ENCODE results near the gene CST9.

CST9 gene

DNA sequence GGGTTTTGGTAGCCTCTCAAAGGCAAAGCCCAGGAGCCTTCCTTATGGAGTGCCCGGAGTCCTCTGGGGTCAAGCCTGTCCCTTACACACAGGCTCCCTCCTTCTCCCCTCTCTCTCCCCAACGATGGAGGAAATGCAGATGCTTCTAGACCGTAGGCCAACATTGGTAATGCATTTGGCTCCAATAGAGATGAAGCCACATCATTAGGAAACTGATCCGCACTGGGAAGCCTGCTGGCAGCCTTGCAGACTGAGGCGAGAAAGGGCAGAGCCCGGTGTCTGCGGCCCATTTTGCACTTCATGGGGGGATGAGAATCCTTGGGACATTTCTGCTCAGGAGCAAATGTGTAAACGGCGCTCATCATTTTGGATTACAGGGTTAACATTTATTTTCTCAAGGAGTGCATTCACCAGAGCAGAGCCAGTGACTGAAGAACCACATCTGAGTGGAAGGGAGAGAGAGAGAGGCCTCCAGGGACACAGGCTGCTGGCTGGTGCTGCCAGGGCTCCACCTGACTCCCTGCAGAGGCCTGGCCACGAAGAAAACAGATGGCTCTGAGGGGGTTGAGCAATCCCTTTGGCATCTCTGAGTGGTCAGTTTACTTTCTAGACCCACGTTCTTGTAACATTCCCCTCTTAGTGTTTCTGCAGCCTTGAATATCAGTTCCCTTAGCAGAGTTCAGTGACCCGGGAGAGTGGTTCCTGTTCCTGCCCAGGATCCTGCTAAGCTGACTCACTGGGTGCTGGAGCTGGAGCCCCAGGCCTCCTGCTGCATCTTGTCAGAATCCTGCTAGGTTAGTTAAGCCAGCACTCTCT, 36.4 kb upstream of the CST9 start:
- TF ChIP-seq TEAD4 (IDR thresholded peaks at IDR 0.05) (no peak), EP300 (IDR thresholded peaks at IDR 0.05; ENCODE audit: borderline replicate concordance) (no peak), FOXM1 (IDR thresholded peaks at IDR 0.05; ENCODE audit: borderline replicate concordance, low read depth) (no peak), ZBTB7A (IDR thresholded peaks at IDR 0.05; ENCODE audit: low read depth) (no peak), TAF1 (IDR thresholded peaks at IDR 0.05; ENCODE audit: low read depth) (no peak)
- TF ChIP-seq, protein P1, sequence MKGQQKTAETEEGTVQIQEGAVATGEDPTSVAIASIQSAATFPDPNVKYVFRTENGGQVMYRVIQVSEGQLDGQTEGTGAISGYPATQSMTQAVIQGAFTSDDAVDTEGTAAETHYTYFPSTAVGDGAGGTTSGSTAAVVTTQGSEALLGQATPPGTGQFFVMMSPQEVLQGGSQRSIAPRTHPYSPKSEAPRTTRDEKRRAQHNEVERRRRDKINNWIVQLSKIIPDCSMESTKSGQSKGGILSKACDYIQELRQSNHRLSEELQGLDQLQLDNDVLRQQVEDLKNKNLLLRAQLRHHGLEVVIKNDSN (IDR thresholded peaks at IDR 0.05), result no peak
- TF ChIP-seq, protein P2, sequence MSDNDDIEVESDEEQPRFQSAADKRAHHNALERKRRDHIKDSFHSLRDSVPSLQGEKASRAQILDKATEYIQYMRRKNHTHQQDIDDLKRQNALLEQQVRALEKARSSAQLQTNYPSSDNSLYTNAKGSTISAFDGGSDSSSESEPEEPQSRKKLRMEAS (IDR thresholded peaks at IDR 0.05), result no peak

DNA sequence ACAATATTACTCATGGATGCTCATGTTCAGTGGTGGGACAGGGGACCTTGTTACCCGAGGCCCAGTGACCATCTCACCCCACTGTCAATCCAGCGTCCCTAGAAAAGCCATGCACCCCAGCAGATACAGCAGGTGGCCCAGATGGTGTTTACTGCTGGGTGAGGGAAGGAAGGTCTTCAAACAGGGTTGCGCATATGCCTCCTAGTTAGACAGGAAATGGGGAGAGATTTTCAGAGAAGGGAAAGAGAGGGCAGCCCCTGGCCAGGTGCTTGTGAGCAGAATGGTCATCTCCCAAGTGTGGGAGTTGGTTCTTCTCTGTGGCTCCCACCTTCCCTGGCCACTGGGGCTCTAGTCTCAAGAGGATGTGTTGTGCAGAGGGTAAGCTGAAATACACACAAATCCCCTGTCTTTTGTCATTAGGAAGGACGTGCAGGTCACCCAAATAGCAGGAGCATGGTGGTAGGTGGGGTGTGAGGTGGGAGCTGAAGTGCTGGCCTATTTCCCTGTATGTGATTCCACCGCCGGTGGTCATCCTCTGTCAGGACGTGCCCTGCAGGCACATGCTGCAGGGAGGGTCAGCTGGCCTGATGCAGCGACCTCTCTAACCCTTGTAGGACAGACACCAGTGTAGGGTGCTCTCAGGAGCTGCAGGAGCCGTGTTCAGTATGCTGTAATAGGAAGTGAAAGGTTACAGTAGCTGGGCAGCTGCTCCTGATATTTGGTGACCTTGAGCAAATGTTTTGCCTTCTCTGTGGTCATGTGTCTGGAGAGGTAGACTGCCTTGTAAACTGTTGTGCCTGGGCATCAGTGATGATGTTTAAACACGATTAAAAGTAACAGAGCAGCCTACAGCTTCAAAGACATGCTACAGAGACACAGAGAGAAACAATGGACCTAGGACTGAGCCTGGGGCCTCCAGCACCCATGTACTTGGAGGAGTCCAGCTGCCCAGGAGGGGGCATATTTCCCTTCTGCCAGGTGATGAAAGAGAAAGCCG, 35.3 kb upstream of the CST9 start:
- no peak for TF ChIP-seq EP300 (IDR thresholded peaks at IDR 0.05; ENCODE audit: borderline replicate concordance)
- TF ChIP-seq NFIC (IDR thresholded peaks at IDR 0.05), result no peak
- no peak for TF ChIP-seq EGR1 (IDR thresholded peaks at IDR 0.05)
- TF ChIP-seq, protein P3, sequence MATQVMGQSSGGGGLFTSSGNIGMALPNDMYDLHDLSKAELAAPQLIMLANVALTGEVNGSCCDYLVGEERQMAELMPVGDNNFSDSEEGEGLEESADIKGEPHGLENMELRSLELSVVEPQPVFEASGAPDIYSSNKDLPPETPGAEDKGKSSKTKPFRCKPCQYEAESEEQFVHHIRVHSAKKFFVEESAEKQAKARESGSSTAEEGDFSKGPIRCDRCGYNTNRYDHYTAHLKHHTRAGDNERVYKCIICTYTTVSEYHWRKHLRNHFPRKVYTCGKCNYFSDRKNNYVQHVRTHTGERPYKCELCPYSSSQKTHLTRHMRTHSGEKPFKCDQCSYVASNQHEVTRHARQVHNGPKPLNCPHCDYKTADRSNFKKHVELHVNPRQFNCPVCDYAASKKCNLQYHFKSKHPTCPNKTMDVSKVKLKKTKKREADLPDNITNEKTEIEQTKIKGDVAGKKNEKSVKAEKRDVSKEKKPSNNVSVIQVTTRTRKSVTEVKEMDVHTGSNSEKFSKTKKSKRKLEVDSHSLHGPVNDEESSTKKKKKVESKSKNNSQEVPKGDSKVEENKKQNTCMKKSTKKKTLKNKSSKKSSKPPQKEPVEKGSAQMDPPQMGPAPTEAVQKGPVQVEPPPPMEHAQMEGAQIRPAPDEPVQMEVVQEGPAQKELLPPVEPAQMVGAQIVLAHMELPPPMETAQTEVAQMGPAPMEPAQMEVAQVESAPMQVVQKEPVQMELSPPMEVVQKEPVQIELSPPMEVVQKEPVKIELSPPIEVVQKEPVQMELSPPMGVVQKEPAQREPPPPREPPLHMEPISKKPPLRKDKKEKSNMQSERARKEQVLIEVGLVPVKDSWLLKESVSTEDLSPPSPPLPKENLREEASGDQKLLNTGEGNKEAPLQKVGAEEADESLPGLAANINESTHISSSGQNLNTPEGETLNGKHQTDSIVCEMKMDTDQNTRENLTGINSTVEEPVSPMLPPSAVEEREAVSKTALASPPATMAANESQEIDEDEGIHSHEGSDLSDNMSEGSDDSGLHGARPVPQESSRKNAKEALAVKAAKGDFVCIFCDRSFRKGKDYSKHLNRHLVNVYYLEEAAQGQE (IDR thresholded peaks at IDR 0.05; ENCODE audit: low read depth), result no peak
- TF ChIP-seq, protein P1 (IDR thresholded peaks at IDR 0.05), result no peak
- no peak for TF ChIP-seq CREB1 (IDR thresholded peaks at IDR 0.05; ENCODE audit: low read depth)
- no peak for TF ChIP-seq FOXM1 (IDR thresholded peaks at IDR 0.05; ENCODE audit: borderline replicate concordance, low read depth)
- TF ChIP-seq ZBTB7A (IDR thresholded peaks at IDR 0.05; ENCODE audit: low read depth), result no peak
- TF ChIP-seq YY1 (IDR thresholded peaks at IDR 0.05; ENCODE audit: low read depth), result no peak

DNA sequence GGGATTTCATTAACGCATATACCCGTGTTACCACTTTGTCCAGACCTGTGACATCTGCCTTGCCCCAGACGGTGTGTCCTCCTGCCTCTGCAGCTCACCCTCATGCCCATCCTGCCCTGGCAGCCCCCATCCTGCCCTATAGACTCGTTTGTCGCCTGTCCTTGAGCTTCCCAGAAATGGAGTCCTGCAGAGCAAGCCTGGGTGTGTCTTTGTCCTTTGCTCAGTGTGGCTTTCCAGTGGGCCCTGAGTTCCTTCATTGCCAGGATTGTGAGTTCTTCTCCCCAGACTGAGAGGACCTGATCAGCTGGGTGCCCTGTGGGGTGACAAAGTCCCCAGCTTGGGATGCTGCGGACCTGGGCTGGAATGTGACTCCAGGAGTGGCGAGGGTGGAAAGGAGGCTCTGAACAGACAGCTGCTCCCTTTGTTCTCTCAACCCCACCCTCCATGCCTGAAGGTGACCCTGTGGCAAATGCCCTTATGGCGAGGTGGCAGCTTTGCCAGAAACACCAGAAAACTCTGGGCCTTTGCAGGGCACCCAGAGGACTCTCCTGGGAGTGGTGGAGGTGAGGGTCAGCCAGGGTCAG, 34.4 kb upstream of the CST9 start:
- TF ChIP-seq, protein P1 (IDR thresholded peaks at IDR 0.05), result no peak
- TF ChIP-seq EP300 (IDR thresholded peaks at IDR 0.05; ENCODE audit: borderline replicate concordance), result no peak

DNA sequence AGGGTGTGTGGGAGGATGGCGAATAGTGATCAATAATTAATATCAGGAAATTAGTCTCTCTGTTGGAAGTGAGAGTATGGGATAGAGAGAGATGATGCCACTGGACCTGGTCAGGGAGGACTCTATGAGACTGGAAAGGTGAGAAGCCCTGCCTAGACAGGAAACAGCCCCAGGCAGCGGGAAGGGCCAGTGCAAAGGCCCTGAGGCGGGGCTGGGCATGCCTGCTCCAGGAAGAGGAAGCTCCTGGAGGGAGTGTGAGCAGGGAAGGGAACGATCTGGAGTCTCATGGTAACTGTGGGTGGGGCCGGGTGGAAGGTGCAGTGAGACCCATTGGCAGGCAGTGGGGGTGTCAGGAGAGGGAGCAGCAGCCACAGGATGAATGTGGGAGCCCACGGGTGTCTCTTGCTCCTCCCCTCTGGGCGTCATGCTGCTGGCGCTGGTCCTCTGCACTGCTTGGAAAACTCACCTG, 33.8 kb upstream of the CST9 start:
- no peak for TF ChIP-seq CREB1 (IDR thresholded peaks at IDR 0.05; ENCODE audit: low read depth)
- TF ChIP-seq TEAD4 (IDR thresholded peaks at IDR 0.05), result no peak
- TF ChIP-seq CEBPB (IDR thresholded peaks at IDR 0.05), result no peak
- no peak for TF ChIP-seq RAD21 (IDR thresholded peaks at IDR 0.05; ENCODE audit: low read depth)
- no peak for TF ChIP-seq YY1 (IDR thresholded peaks at IDR 0.05; ENCODE audit: low read depth)
- no peak for TF ChIP-seq ZBTB7A (IDR thresholded peaks at IDR 0.05; ENCODE audit: low read depth)

DNA sequence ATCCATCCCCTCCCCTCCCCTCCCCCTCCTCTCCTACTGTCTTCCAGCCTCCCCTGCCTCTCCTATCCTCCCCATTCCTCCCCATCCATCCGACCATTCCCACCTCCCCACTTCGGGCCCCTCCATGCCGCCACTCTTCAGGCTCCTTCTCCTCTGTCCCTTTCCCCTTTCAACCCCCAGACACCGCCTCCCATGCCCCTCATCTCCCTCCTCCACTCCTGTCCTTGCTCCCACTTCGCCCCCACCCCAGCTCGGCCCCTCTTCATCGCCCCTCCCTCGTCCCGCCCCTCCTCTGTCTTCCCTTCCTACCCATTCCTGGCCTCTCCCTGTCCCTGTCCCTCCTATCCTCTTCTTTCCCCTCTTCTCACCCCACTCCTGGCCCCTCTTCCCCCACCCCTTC, 32.6 kb upstream of the CST9 start:
- TF ChIP-seq CREB1 (IDR thresholded peaks at IDR 0.05; ENCODE audit: low read depth) (no peak), TAF1 (IDR thresholded peaks at IDR 0.05; ENCODE audit: low read depth) (no peak), YY1 (IDR thresholded peaks at IDR 0.05; ENCODE audit: low read depth) (no peak), TCF12 (IDR thresholded peaks at IDR 0.05; ENCODE audit: low read depth) (no peak), FOXM1 (IDR thresholded peaks at IDR 0.05; ENCODE audit: borderline replicate concordance, low read depth) (no peak), ZBTB7A (IDR thresholded peaks at IDR 0.05; ENCODE audit: low read depth) (no peak), EGR1 (IDR thresholded peaks at IDR 0.05) (no peak), EP300 (IDR thresholded peaks at IDR 0.05; ENCODE audit: borderline replicate concordance) (no peak), TEAD4 (IDR thresholded peaks at IDR 0.05) (no peak), NFIC (IDR thresholded peaks at IDR 0.05) (no peak), RAD21 (IDR thresholded peaks at IDR 0.05; ENCODE audit: low read depth) (no peak), CEBPB (IDR thresholded peaks at IDR 0.05) (no peak)
- TF ChIP-seq, protein P1 (IDR thresholded peaks at IDR 0.05), result no peak
- TF ChIP-seq, protein P2 (IDR thresholded peaks at IDR 0.05), result no peak
- TF ChIP-seq, protein P3 (IDR thresholded peaks at IDR 0.05; ENCODE audit: low read depth), result no peak

All from Ishikawa (cell line).